Measurements from ENCODE around the gene MED19. TPM values are rescaled to one million over a fixed set of nuclear protein-coding genes. Genes with fewer than 3 reads are reported as not detected.
"Not testable (repeated sequence)": the region's sequence is repeated elsewhere in the genome, so short reads cannot be mapped to it uniquely, and the experiment has no call there.

MED19 gene
- total and polyA plus RNA-seq, 4 donors = 8.8 to 11.8 (median 10.8) TPM

DNA sequence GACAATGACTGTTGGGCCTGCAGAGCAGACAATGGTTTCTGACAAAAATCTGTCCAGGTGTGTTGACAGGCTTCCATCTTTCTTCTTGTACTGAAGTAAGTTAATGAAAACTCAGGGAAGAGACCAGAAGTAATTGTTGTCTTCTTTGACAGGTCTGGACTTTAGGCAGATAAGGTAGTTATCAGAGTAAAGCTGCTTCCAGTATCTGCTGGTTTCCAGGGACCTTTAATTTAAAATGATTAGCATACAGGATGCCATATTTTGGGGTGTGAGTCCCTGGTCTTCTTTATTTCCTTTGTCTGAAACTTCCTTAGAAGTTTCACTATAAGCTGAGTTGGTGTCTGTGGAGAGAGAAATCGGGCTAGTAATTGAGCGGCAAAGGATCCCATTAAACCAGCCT lies 1.8 kb upstream of the MED19 start:
- Histone ChIP-seq H3K4me1 (ENCODE audit: control insufficient read depth in 1 of 2, insufficient read depth in 2 of 2, low read length in 2 of 2) (peaks cover 1 to 7% of the 10 kb centered on the region in 2 donors), H3K27ac (ENCODE audit: low read depth in 1 of 2, low read length in 2 of 2) (no peak overlapping the region), H3K4me3 (ENCODE audit: low read length in 2 of 2) (peak overlapping the region in 1 of 2 donors; percentile 2), H3K27me3 (ENCODE audit: control insufficient read depth in 1 of 2, insufficient read depth in 2 of 2, low read length in 1 of 2) (no peaks in the 10 kb centered on the region), H3K36me3 (ENCODE audit: control insufficient read depth in 1 of 2, insufficient read depth in 2 of 2, low read length in 1 of 2) (no peaks in the 10 kb centered on the region), H3K9me3 (ENCODE audit: control insufficient read depth, low read length) (no peaks in the 10 kb centered on the region)
- intact Hi-C loops (cut with DNase I) = loop anchor here (2.0 to 10.0 kb wide), 3 partner anchors 27 to 91 kb away; partner anchors contain the start of genes SELENOH (in 1 of the 2) and ZDHHC5 (in 1 of the 2)
- ATAC-seq (ENCODE audit: low FRiP score) (no peak), DNase-seq (no peak)
- 93% methylated on average over 2 of the region's 2 CpGs for WGBS, 2 donors

DNA sequence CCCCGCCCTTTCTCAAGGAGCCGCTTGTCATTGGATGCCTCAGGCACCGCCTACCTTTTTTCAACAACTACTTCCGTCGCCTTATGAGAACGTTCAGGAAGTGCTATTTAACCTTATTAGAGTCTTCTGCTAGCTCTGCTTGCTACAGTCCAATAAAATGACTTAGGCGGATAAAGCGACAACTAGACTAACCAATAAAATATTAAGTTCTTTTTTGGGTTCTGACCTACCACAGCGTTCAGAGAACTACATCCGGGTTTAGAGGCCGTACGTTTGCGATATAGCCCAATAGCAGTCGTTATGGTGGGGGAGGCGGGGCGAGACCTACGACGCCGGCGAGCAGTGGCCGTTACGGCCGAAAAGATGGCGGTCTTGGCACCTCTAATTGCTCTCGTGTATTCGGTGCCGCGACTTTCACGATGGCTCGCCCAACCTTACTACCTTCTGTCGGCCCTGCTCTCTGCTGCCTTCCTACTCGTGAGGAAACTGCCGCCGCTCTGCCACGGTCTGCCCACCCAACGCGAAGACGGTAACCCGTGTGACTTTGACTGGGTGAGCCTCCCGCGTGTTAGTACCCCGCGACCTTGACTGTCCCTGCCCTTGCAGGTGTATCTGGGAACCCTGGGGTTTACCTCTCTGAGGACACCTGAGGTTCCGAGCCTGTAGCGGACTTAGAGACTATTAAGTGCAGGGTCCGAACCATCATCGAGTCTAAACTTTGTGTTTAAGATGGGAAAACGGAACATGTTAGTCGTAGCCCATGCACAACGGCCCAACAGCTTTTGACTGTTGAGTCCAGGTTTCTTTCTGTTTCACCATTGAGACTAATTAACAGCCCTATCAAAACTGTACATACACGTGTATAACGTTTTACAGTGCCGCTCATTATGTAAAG lies 488 bp upstream of the MED19 start, which contains the start of gene TMX2:
Gene TMX2 (plus strand): TSS at position 338 of the 895 bp plus-strand sequence. CDS start 26 bp downstream, at position 364.
- Histone ChIP-seq H3K27ac (ENCODE audit: low read depth in 1 of 2, low read length in 2 of 2) (peak within 1 kb of the TSS; percentile 14 to 76), H3K9me3 (ENCODE audit: control insufficient read depth, low read length) (no peaks in the 10 kb centered on the region), H3K4me3 (ENCODE audit: low read length in 2 of 2) (peak within 1 kb of the TSS; percentile 70 to 78), H3K4me1 (ENCODE audit: control insufficient read depth in 1 of 2, insufficient read depth in 2 of 2, low read length in 2 of 2) (peaks cover 1 to 7% of the 10 kb centered on the region in 2 donors), H3K36me3 (ENCODE audit: control insufficient read depth in 1 of 2, insufficient read depth in 2 of 2, low read length in 1 of 2) (no peaks in the 10 kb centered on the region), H3K27me3 (ENCODE audit: control insufficient read depth in 1 of 2, insufficient read depth in 2 of 2, low read length in 1 of 2) (no peaks in the 10 kb centered on the region)
- intact Hi-C loops (cut with DNase I) = loop anchor here (2.0 to 10.0 kb wide), 3 partner anchors 28 to 92 kb away; partner anchors contain the start of genes SELENOH (in 1 of the 2) and ZDHHC5 (in 1 of the 2)
- WGBS, 2 donors = 0% methylated on average over 52 to 53 of the region's 53 CpGs
- DNase-seq = peak; percentile 95
- peak; percentile 97 for ATAC-seq (ENCODE audit: low FRiP score)

DNA sequence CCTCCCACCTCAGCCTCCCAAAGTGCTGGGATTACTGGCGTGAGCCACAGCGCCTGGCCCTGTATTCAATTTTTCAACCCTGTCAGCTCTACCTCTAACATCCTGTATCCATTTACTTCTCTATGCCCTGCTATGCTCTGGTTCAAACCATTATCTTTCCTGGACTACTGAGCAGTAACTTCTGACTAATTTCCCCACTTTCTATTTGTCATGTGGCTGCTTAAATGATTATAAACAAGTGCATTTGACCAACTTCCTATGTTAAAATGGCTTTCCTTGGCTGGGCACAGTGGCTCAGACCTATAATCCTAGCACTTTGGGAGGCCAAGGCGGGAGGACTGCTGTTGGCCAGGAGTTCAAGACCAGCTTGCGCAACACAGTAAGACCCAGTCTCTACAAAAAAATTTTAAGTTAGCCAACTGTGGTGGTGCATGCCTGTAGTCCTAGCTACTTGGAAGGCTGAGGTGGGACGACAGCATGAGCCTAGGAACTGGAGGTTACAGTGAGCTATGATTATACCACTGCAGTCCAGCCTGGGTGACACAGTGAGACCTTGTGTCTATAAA lies 2.1 kb downstream of the MED19 start:
- Histone ChIP-seq H3K27me3 (ENCODE audit: control insufficient read depth in 1 of 2, insufficient read depth in 2 of 2, low read length in 1 of 2) (no peaks in the 10 kb centered on the region), H3K27ac (ENCODE audit: low read depth in 1 of 2, low read length in 2 of 2) (no peak overlapping the region), H3K36me3 (ENCODE audit: control insufficient read depth in 1 of 2, insufficient read depth in 2 of 2, low read length in 1 of 2) (peaks cover under 1% of the 10 kb centered on the region in 2 donors), H3K4me3 (ENCODE audit: low read length in 2 of 2) (no peak overlapping the region), H3K9me3 (ENCODE audit: control insufficient read depth, low read length) (no peaks in the 10 kb centered on the region), H3K4me1 (ENCODE audit: control insufficient read depth in 1 of 2, insufficient read depth in 2 of 2, low read length in 2 of 2) (peaks cover 1 to 7% of the 10 kb centered on the region in 2 donors)
- intact Hi-C loops (cut with DNase I) = loop anchor here (5.0 to 10.0 kb wide), 3 partner anchors 43 to 95 kb away; partner anchors contain the start of gene ZDHHC5 (in 1 of the 2)
- WGBS, 2 donors = 93 to 94% methylated on average over 5 of the region's 5 CpGs
- no peak for ATAC-seq (ENCODE audit: low FRiP score)
- no peak for DNase-seq

DNA sequence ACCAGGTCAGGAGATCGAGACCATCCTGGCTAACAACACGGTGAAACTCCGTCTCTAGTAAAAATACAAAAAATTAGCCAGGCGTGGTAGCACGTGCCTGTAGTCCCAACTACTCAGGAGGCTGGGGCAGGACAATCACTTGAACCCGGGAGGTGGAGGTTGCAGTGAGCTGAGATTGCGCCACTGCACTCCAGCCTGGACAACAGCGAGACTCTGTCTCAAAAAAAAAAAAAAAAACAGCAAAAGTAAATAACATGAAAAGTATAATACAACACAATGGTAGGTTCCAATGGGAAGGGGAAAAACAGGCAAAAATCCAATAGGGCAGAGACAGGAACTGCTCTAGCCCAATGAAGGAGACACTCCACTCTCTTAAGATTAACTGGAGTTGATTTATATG lies 6.6 kb downstream of the MED19 start:
- not testable (repeated sequence) for H3K27me3 ChIP-seq (ENCODE audit: control insufficient read depth in 1 of 2, insufficient read depth in 2 of 2, low read length in 1 of 2); DNase-seq; H3K9me3 ChIP-seq (ENCODE audit: control insufficient read depth, low read length); H3K27ac ChIP-seq (ENCODE audit: low read depth in 1 of 2, low read length in 2 of 2); H3K36me3 ChIP-seq (ENCODE audit: control insufficient read depth in 1 of 2, insufficient read depth in 2 of 2, low read length in 1 of 2); H3K4me3 ChIP-seq (ENCODE audit: low read length in 2 of 2); ATAC-seq (ENCODE audit: low FRiP score); H3K4me1 ChIP-seq (ENCODE audit: control insufficient read depth in 1 of 2, insufficient read depth in 2 of 2, low read length in 2 of 2)
- intact Hi-C loops (cut with DNase I) = loop anchor here in 1 of 2 donors (5.0 kb wide), 1 partner anchor 52 kb away; no protein-coding TSS in a partner anchor
- 87 to 89% methylated on average over 8 of the region's 8 CpGs for WGBS, 2 donors

DNA sequence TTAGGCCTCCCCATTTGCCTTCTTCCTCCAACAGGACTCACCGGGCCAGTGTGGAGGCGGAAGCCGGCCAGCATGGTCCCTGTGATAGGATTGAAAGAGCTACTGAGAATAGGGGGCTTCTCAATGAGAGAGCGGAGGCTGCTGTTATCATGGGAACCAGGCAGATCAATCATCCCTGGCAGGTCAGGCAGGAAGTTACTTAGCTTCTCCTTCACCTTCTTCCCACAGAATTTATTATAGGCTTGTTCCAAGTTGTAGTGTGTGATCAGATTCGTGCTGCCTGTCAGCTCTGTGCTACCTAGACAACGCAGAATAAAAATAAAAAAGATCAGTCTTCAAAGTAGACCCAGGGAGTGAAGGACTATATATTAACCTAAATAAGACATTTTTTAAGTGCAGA lies 7.1 kb downstream of the MED19 start:
- 84 to 86% methylated on average over 6 of the region's 6 CpGs for WGBS, 2 donors
- H3K27ac ChIP-seq (ENCODE audit: low read depth in 1 of 2, low read length in 2 of 2) = peak overlapping the region in 1 of 2 donors; percentile 48
- DNase-seq (no peak), ATAC-seq (ENCODE audit: low FRiP score) (no peak)
- no peaks in the 10 kb centered on the region for H3K4me1 ChIP-seq (ENCODE audit: control insufficient read depth in 1 of 2, insufficient read depth in 2 of 2, low read length in 2 of 2)
- H3K36me3 ChIP-seq (ENCODE audit: control insufficient read depth in 1 of 2, insufficient read depth in 2 of 2, low read length in 1 of 2) = peaks cover 5 to 6% of the 10 kb centered on the region in 2 donors
- no peaks in the 10 kb centered on the region for H3K9me3 ChIP-seq (ENCODE audit: control insufficient read depth, low read length)
- intact Hi-C loops (cut with DNase I) = loop anchor here in 1 of 2 donors (5.0 kb wide), 1 partner anchor 52 kb away; no protein-coding TSS in a partner anchor
- no peak overlapping the region for H3K4me3 ChIP-seq (ENCODE audit: low read length in 2 of 2)
- H3K27me3 ChIP-seq (ENCODE audit: control insufficient read depth in 1 of 2, insufficient read depth in 2 of 2, low read length in 1 of 2) = no peaks in the 10 kb centered on the region

DNA sequence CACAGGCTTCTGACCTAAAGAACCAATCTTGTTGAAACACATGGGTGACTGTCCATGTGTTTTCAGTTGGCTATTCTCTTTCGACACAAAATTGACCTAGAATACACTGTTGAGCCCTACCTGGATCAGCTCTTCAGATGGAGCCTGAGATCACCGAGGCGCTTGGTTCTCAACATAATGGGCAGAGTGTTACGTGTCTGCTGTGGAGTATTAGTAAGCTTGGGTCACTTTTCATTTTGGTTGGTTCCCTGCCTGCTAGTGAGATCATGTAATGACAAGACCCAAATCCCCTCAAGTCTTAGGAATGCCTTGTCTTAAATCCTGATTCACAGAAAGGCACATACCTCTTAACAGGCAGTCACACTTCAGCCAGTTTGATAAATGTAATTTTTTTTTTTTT lies 8.7 kb downstream of the MED19 start:
- Histone ChIP-seq H3K27me3 (ENCODE audit: control insufficient read depth in 1 of 2, insufficient read depth in 2 of 2, low read length in 1 of 2) (no peaks in the 10 kb centered on the region), H3K4me3 (ENCODE audit: low read length in 2 of 2) (no peak overlapping the region), H3K4me1 (ENCODE audit: control insufficient read depth in 1 of 2, insufficient read depth in 2 of 2, low read length in 2 of 2) (no peaks in the 10 kb centered on the region), H3K27ac (ENCODE audit: low read depth in 1 of 2, low read length in 2 of 2) (peak overlapping the region; percentile 34 to 67), H3K9me3 (ENCODE audit: control insufficient read depth, low read length) (no peaks in the 10 kb centered on the region), H3K36me3 (ENCODE audit: control insufficient read depth in 1 of 2, insufficient read depth in 2 of 2, low read length in 1 of 2) (peaks cover 5 to 14% of the 10 kb centered on the region in 2 donors)
- intact Hi-C loops (cut with DNase I) = no loop called here
- no peak for DNase-seq
- no peak for ATAC-seq (ENCODE audit: low FRiP score)
- WGBS, 2 donors = 16 to 31% methylated on average over 4 of the region's 4 CpGs

DNA sequence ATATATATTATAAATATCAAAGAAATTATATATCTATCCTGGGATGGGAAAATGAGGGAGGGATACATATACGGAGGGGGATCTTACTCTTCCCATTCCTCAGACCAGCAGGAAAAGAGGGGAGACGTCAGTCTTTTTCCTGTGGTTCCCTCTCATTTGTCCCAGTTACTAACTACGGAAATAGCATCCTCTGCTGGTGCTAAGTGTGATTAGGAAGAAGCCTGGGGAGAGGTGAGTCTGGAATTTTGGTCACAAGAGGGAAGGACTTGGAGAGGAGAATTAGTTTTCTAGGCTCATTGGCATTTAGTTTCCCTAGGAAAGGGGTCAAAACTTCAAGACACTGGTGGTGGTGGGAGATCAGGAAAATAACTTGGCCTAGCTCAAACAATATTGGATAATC lies 11.6 kb downstream of the MED19 start:
- no peak for DNase-seq
- no peak overlapping the region for H3K4me3 ChIP-seq (ENCODE audit: low read length in 2 of 2)
- intact Hi-C loops (cut with DNase I) = no loop called here
- no peaks in the 10 kb centered on the region for H3K4me1 ChIP-seq (ENCODE audit: control insufficient read depth in 1 of 2, insufficient read depth in 2 of 2, low read length in 2 of 2)
- no peaks in the 10 kb centered on the region for H3K9me3 ChIP-seq (ENCODE audit: control insufficient read depth, low read length)
- H3K27ac ChIP-seq (ENCODE audit: low read depth in 1 of 2, low read length in 2 of 2) = no peak overlapping the region
- peaks cover 5 to 17% of the 10 kb centered on the region in 2 donors for H3K36me3 ChIP-seq (ENCODE audit: control insufficient read depth in 1 of 2, insufficient read depth in 2 of 2, low read length in 1 of 2)
- 48 to 50% methylated on average over 3 of the region's 3 CpGs for WGBS, 2 donors
- ATAC-seq (ENCODE audit: low FRiP score) = no peak
- no peaks in the 10 kb centered on the region for H3K27me3 ChIP-seq (ENCODE audit: control insufficient read depth in 1 of 2, insufficient read depth in 2 of 2, low read length in 1 of 2)

DNA sequence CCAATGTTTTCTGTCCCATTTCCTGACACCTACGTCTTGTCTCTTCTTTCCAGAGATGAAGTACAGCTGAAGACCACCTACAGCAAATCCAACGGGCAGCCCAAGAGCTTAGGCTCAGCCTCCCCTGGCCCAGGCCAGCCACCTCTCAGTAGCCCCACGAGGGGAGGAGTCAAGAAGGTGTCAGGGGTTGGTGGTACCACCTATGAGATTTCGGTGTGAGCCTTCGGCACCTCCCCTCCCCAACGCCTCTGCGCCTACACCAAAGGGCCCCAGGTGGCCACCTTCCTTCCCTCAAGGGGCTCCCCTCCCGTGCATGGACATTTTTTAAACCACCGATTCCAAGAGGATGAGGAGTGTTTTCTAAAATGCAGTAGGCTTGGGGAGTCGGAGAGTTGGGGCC lies 12.2 kb downstream of the MED19 start:
- 80 to 83% methylated on average over 10 of the region's 10 CpGs for WGBS, 2 donors
- Histone ChIP-seq H3K36me3 (ENCODE audit: control insufficient read depth in 1 of 2, insufficient read depth in 2 of 2, low read length in 1 of 2) (peaks cover 3 to 16% of the 10 kb centered on the region in 2 donors), H3K9me3 (ENCODE audit: control insufficient read depth, low read length) (no peaks in the 10 kb centered on the region), H3K4me1 (ENCODE audit: control insufficient read depth in 1 of 2, insufficient read depth in 2 of 2, low read length in 2 of 2) (no peaks in the 10 kb centered on the region), H3K27ac (ENCODE audit: low read depth in 1 of 2, low read length in 2 of 2) (no peak overlapping the region), H3K27me3 (ENCODE audit: control insufficient read depth in 1 of 2, insufficient read depth in 2 of 2, low read length in 1 of 2) (no peaks in the 10 kb centered on the region), H3K4me3 (ENCODE audit: low read length in 2 of 2) (no peak overlapping the region)
- DNase-seq (no peak), ATAC-seq (ENCODE audit: low FRiP score) (no peak)
- intact Hi-C loops (cut with DNase I) = no loop called here

Data from aorta (tissue), 5 donors.